A673 (cell line): Measurements from ENCODE around the gene NUDT13. TPM values are rescaled to one million over a fixed set of nuclear protein-coding genes. Genes with fewer than 3 reads are reported as not detected.

Experiments used
- BruUV-seq: library from RNA; stranded (reverse); fragments of 400-500 nt; replicated peaks from 2 replicates; lab custom pipeline; 2021; lab: Mats Ljungman, UMichigan
- CTCF ChIA-PET: fragments of 300-600 bp; sonication (Branson Sonifier 250); formaldehyde crosslinking; loops from one replicate; lab custom pipeline; 2022; ENCODE audit warnings: antibody characterized with exemption; lab: Charles Lee
- POLR2A ChIA-PET: fragments of 300-600 bp; sonication (Branson Sonifier 250); formaldehyde crosslinking; loops from one replicate; lab custom pipeline; 2022; ENCODE audit warnings: antibody characterized with exemption; ENCODE audit not compliant: low non-redundant PET; lab: Charles Lee
- DNase-seq: peaks from one replicate; pipeline ENCODE4 v3.0.0-alpha.2; 2015; ENCODE audit warnings: low spot score
- H3K27ac ChIP-seq: fragments of 200-600 bp; sonication (generic); 2 replicates; pipeline ENCODE4 v1.5.1; 2016; ENCODE audit warnings: mixed run types, low read depth, mild to moderate bottlenecking, mixed read lengths, antibody characterized with exemption, low read length; ENCODE audit not compliant: poor library complexity, severe bottlenecking
- H3K27me3 ChIP-seq: fragments of 200-600 bp; sonication (generic); replicated peaks from 2 replicates; pipeline ENCODE4 v1.6.1; 2017; ENCODE audit warnings: mixed run types, low read depth, mild to moderate bottlenecking, mixed read lengths, antibody characterized with exemption, low read length; ENCODE audit not compliant: insufficient read depth, poor library complexity
- H3K36me3 ChIP-seq: fragments of 200-600 bp; sonication (generic); 2 replicates; pipeline ENCODE4 v1.6.1; 2016; ENCODE audit warnings: mixed run types, mild to moderate bottlenecking, mixed read lengths, antibody characterized with exemption, low read length; ENCODE audit not compliant: insufficient read depth, poor library complexity, severe bottlenecking
- H3K4me1 ChIP-seq: fragments of 200-600 bp; sonication (generic); 2 replicates; pipeline ENCODE4 v1.6.1; 2017; ENCODE audit warnings: mixed run types, mild to moderate bottlenecking, mixed read lengths, antibody characterized with exemption, low read length; ENCODE audit not compliant: insufficient read depth, poor library complexity, severe bottlenecking
- H3K4me3 ChIP-seq: fragments of 200-600 bp; sonication (generic); 2 replicates; pipeline ENCODE4 v1.5.1; 2016; ENCODE audit warnings: low read depth, mixed run types, mild to moderate bottlenecking, mixed read lengths, low read length; ENCODE audit not compliant: poor library complexity, severe bottlenecking
- H3K9me3 ChIP-seq: fragments of 200-600 bp; sonication (generic); 2 replicates; pipeline ENCODE4 v1.6.1; 2016; ENCODE audit warnings: mixed run types, low read depth, mild to moderate bottlenecking, mixed read lengths, antibody characterized with exemption, low read length; ENCODE audit not compliant: poor library complexity, severe bottlenecking
- EZH2 ChIP-seq: fragments of 200-600 bp; sonication (generic); IDR thresholded peaks from 2 replicates; pipeline ENCODE4 v1.6.1; 2017; ENCODE audit warnings: borderline replicate concordance, low read depth, mild to moderate bottlenecking, mixed read lengths, antibody characterized with exemption, low read length; ENCODE audit not compliant: poor library complexity, severe bottlenecking
- intact Hi-C: fragments of 100-400 bp; cut with micrococcal nuclease; formaldehyde crosslinking; loops from one replicate; pipeline ENCODE4 v1.10.0; 2022; ENCODE audit not compliant: unreplicated experiment
- total RNA-seq: library from RNA; stranded (reverse); gene quantifications from 2 replicates; pipeline ENCODE4 v1.2.3, GENCODE V29; 2021
- TF ChIP-seq, protein P1 (sequence below): fragments of 300-800, 200-600 bp; sonication (generic); conservative IDR thresholded peaks from 2 replicates; pipeline ENCODE4 v1.5.1; 2017; ENCODE audit warnings: low read depth, mild to moderate bottlenecking, antibody characterized with exemption, low read length, moderate library complexity, mixed read lengths

NUDT13 gene
- total RNA-seq, 1 experiment from 2014 or later: 2.0 TPM

DNA sequence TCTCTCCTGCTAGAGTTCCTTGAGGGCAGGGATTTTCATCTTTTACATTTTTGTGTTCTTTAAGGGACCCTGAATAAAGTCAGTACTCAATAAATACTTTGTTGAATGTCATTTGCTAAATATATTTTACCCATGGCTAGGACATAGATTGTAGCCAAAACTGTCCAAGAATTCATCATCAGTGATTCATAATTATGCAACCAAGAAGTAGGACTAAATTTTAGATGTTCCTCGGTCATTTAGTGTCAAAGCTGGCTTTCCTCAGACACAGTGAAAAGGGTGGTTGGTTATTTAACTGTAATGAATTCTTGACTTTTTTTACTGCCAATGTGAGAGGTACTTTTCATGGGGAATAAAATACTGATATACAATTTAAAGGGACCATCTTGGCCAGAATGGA is 3.3 kb downstream of the NUDT13 start:
- Histone ChIP-seq H3K9me3 (no peaks in the 10 kb centered on the region), H3K4me3 (no peak overlapping the region), H3K4me1 (no peaks in the 10 kb centered on the region), H3K27me3 (no peaks in the 10 kb centered on the region), H3K36me3 (no peaks in the 10 kb centered on the region), H3K27ac (no peak overlapping the region)
- no peak for DNase-seq
- POLR2A ChIA-PET: no interaction called here
- no TSS peak for BruUV-seq
- intact Hi-C loops: no loop called here
- CTCF ChIA-PET: no interaction called here
- TF ChIP-seq EZH2: no peak
- TF ChIP-seq, protein P1, sequence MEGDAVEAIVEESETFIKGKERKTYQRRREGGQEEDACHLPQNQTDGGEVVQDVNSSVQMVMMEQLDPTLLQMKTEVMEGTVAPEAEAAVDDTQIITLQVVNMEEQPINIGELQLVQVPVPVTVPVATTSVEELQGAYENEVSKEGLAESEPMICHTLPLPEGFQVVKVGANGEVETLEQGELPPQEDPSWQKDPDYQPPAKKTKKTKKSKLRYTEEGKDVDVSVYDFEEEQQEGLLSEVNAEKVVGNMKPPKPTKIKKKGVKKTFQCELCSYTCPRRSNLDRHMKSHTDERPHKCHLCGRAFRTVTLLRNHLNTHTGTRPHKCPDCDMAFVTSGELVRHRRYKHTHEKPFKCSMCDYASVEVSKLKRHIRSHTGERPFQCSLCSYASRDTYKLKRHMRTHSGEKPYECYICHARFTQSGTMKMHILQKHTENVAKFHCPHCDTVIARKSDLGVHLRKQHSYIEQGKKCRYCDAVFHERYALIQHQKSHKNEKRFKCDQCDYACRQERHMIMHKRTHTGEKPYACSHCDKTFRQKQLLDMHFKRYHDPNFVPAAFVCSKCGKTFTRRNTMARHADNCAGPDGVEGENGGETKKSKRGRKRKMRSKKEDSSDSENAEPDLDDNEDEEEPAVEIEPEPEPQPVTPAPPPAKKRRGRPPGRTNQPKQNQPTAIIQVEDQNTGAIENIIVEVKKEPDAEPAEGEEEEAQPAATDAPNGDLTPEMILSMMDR: no peak

DNA sequence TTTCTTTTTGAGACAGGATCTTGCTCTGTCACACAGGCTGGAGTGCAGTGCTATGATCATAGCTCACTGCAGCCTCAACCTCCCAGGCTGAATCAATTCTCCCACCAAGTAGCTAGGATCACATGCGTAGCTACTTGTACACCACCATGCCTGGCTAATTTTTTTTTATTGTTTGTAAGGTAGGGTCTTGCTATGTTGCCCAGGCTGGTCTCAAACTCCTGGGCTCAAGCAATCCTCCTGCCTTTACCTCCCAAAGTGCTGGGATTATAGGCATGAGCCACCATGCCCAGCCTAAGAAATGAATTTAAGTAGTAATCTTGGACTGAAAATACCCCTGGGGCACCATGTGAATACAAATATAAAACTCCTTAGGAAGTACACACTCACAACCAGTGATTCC is 5.8 kb downstream of the NUDT13 start:
- Histone ChIP-seq H3K27me3 (no peaks in the 10 kb centered on the region), H3K9me3 (no peaks in the 10 kb centered on the region), H3K27ac (no peak overlapping the region), H3K36me3 (no peaks in the 10 kb centered on the region), H3K4me3 (no peak overlapping the region), H3K4me1 (no peaks in the 10 kb centered on the region)
- intact Hi-C loops: no loop called here
- no TSS peak for BruUV-seq
- no peak for TF ChIP-seq EZH2
- TF ChIP-seq, protein P1: no peak
- POLR2A ChIA-PET: no interaction called here
- DNase-seq: no peak
- CTCF ChIA-PET: no interaction called here

- H3K27me3 ChIP-seq: no peaks in the 10 kb centered on the region
- BruUV-seq: no TSS peak
- DNase-seq: peak; percentile 29
- H3K4me1 ChIP-seq: no peaks in the 10 kb centered on the region
- TF ChIP-seq EZH2: no peak
- TF ChIP-seq, protein P1: no peak
- H3K4me3 ChIP-seq: no peak overlapping the region
- H3K27ac ChIP-seq: no peak overlapping the region
- CTCF ChIA-PET: no interaction called here
- intact Hi-C loops: no loop called here
- POLR2A ChIA-PET: no interaction called here
- H3K9me3 ChIP-seq: no peaks in the 10 kb centered on the region
- H3K36me3 ChIP-seq: no peaks in the 10 kb centered on the region
These were observed 7.9 kb downstream of the NUDT13 start for GRCh38 chr10:73117976-73118743.
